H1 (cell line): ENCODE data around the gene CCDC175. TPM values are rescaled to one million over a fixed set of nuclear protein-coding genes. Genes with fewer than 3 reads are reported as not detected.

ENCODE experiments used
- BCL11A ChIP-seq, 2 experiments: IDR thresholded peaks; one replicate each; pipeline ENCODE4 v1.6.1; 2011; ENCODE audit warnings: low read depth in 2 of 2, low read length in 2 of 2, mild to moderate bottlenecking in 2 of 2
- CHD7 ChIP-seq: fragments of 300-600 bp; sonication (generic); IDR thresholded peaks from 2 replicates; pipeline ENCODE4 v1.7.1; 2012; ENCODE audit warnings: low read length, moderate library complexity, mild to moderate bottlenecking, inconsistent platforms; ENCODE audit not compliant: insufficient replicate concordance
- GTF2F1 ChIP-seq: IDR thresholded peaks from 2 replicates; pipeline ENCODE4 v1.6.1; 2012; ENCODE audit warnings: low read depth, low read length, improper control_type of control experiment, borderline replicate concordance
- MAX ChIP-seq: IDR thresholded peaks from 2 replicates; pipeline ENCODE4 v1.6.1; 2012; ENCODE audit warnings: inconsistent platforms
- RFX5 ChIP-seq: IDR thresholded peaks from 2 replicates; pipeline ENCODE4 v1.6.1; 2011; ENCODE audit warnings: low read depth, low read length, improper control_type of control experiment, borderline replicate concordance
- SUZ12 ChIP-seq: fragments of 200-600 bp; sonication (generic); IDR thresholded peaks from 2 replicates; pipeline ENCODE4 v1.6.1; 2012; ENCODE audit warnings: mild to moderate bottlenecking, inconsistent platforms, low read length, moderate library complexity, mixed read lengths
- polyA plus RNA-seq, 7 experiments: library from polyadenylated mRNA; depleted of rRNA in 3 of 7; stranded (reverse) in 5 of 7; unstranded in 2 of 7; fragments of >200 nt in 5 of 7; fragments of 200-250 nt in 2 of 7; gene quantifications; 1 replicate in 5 of 7; 2 replicates in 1 of 7; 4 replicates in 1 of 7; pipeline versions ENCODE4 v1.2.1 to v1.2.3, GENCODE V29; 2011 to 2013; ENCODE audit warnings: missing spikeins in 2 of 7, mixed read lengths in 2 of 7
- total RNA-seq: library from RNA; stranded (reverse); fragmentation: NEBNext Ultra II Directional; extraction: Animal tissue kit (Norgen Biotek cat#: 25700); gene quantifications from 2 replicates; pipeline ENCODE4 v1.2.1, GENCODE V29; 2021

Gene CCDC175
- total and polyA plus RNA-seq, 2 of the 8 experiments (the other 6 are each of a cell fraction or from before 2014, with no cell fraction given): 0.19 TPM; not detected in 1

- no peak for TF ChIP-seq CHD7
- TF ChIP-seq GTF2F1: no peak
- no peak for TF ChIP-seq MAX
- TF ChIP-seq SUZ12: no peak
- TF ChIP-seq RFX5: no peak
- TF ChIP-seq BCL11A (IDR thresholded peaks at IDR 0.05; ENCODE audit: low read depth in 2 of 2, low read length in 2 of 2): no peak
These were observed 10.3 kb downstream of the CCDC175 start (continued) for GRCh38 chr14:59566296-59566695.
